NB4 (cell line): ENCODE measurements around the gene KCNH3.

Experiments used
- POLR2A ChIP-seq: IDR thresholded peaks from 2 replicates; pipeline ENCODE4 v1.6.1; 2011; ENCODE audit warnings: mild to moderate bottlenecking; ENCODE audit not compliant: insufficient read length; ENCODE audit errors: extremely low read depth
- TF ChIP-seq, protein P1 (sequence below): IDR thresholded peaks from one replicate; pipeline ENCODE4 v1.5.1; 2012; ENCODE audit warnings: low read depth, low read length

DNA sequence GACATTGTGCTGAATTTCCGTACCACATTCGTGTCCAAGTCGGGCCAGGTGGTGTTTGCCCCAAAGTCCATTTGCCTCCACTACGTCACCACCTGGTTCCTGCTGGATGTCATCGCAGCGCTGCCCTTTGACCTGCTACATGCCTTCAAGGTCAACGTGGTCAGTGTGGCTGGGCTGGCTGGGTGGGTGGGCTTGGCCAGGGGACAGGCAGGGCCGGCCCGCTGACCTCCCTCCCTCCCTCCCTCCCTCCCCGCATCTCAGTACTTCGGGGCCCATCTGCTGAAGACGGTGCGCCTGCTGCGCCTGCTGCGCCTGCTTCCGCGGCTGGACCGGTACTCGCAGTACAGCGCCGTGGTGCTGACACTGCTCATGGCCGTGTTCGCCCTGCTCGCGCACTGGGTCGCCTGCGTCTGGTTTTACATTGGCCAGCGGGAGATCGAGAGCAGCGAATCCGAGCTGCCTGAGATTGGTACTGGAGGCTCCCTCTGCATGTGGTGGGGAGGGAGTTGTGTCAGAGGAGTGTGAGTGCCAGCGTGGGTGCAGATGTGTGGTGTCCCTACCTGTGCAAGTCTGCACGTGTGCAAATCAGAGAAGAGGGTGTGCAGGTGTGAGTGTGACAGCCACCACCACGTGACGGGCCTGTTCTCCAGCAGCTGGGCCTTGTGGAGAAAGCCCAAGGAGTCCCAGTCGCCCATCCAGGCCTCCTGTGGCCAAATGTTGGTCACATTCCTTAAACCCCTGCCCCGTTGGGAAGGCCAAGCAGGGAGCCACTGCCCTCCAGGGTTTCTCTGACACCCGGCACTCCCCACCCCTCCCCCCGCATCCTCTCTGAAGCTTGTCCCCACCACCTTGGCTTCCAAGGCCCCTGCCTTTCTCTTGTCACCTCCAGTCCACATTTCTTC, 5.3 kb downstream of the KCNH3 start:
- TF ChIP-seq, protein P1, sequence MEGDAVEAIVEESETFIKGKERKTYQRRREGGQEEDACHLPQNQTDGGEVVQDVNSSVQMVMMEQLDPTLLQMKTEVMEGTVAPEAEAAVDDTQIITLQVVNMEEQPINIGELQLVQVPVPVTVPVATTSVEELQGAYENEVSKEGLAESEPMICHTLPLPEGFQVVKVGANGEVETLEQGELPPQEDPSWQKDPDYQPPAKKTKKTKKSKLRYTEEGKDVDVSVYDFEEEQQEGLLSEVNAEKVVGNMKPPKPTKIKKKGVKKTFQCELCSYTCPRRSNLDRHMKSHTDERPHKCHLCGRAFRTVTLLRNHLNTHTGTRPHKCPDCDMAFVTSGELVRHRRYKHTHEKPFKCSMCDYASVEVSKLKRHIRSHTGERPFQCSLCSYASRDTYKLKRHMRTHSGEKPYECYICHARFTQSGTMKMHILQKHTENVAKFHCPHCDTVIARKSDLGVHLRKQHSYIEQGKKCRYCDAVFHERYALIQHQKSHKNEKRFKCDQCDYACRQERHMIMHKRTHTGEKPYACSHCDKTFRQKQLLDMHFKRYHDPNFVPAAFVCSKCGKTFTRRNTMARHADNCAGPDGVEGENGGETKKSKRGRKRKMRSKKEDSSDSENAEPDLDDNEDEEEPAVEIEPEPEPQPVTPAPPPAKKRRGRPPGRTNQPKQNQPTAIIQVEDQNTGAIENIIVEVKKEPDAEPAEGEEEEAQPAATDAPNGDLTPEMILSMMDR: no peak
- TF ChIP-seq POLR2A: no peak
